Peyer's patch (tissue), 4 donors: Measurements from ENCODE around the gene MAST1.
"Not testable (repeated sequence)": the region's sequence is repeated elsewhere in the genome, so short reads cannot be mapped to it uniquely, and the experiment has no call there.

Experiments used
- CTCF ChIP-seq, 6 experiments: fragments of 450-650 bp in 4 of 6; fragments of 200-600 bp in 2 of 6; sonication (generic) in 1 of 6; IDR thresholded peaks; one replicate each; pipeline ENCODE4 v1.5.1; 2017 to 2019; ENCODE audit warnings: antibody characterized with exemption in 6 of 6, mild to moderate bottlenecking in 3 of 6, moderate library complexity in 1 of 6
- POLR2A ChIP-seq, 2 donors: fragments of 450-650 bp; IDR thresholded peaks; one replicate each; pipeline ENCODE4 v1.5.1; 2017; ENCODE audit warnings: antibody characterized with exemption in 2 of 2, mild to moderate bottlenecking in 2 of 2, moderate library complexity in 2 of 2

- TF ChIP-seq CTCF, POLR2A (IDR thresholded peaks at IDR 0.05): not testable (repeated sequence)
Observed at GRCh38 chr19:12890299-12890786, 52.0 kb downstream of the MAST1 start.
